Uterus (tissue), 2 donors: Measurements from ENCODE around the gene MATN3.

Source experiments
- CTCF ChIP-seq, 4 experiments: fragments of 200-600 bp in 2 of 4; fragments of 450-650 bp in 2 of 4; sonication (generic) in 2 of 4; IDR thresholded peaks; one replicate each; pipeline ENCODE4 v1.5.1; 2016 to 2019; ENCODE audit warnings: antibody characterized with exemption in 4 of 4, mild to moderate bottlenecking in 2 of 4, moderate library complexity in 1 of 4
- POLR2A ChIP-seq, 2 donors: fragments of 450-650 bp; IDR thresholded peaks; one replicate each; pipeline ENCODE4 v1.6.1; 2016; ENCODE audit warnings: antibody characterized with exemption in 2 of 2, mild to moderate bottlenecking in 1 of 2, moderate library complexity in 1 of 2

GRCh38 chr2:19971691-19972090, 40.8 kb downstream of the MATN3 start:
- TF ChIP-seq POLR2A (IDR thresholded peaks at IDR 0.05) (no peak), CTCF (IDR thresholded peaks at IDR 0.05) (no peak)
